ENCODE measurements around the gene MYOZ3. TPM values are rescaled to one million over a fixed set of nuclear protein-coding genes. Genes with fewer than 3 reads are reported as not detected.

MYOZ3 gene
- total and polyA plus RNA-seq, 2 of the 8 experiments (the other 6 are each of a cell fraction or from before 2014, with no cell fraction given): 9.6 to 19.1 TPM

DNA sequence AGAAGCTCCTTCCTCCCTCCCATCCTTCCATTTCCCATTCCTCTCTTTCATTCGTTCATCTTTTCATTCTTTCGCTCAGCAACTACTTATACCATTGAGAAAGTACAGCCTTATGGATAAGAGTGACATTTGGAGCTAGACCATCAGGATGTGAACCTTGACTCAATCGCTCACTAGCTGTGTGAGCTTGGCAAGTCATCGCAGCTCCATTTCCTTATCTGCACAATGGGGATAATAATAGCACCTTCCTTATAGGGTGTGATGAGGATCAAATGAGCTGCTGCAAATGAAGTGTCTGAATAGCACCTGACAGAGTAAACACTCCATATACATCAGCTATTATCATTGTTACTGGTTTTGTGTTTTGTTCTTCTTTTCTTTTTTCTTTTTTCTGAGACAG lies 48.6 kb upstream of the MYOZ3 start:
- H3K4me3 ChIP-seq (ENCODE audit: extremely low read depth in 1 of 4, insufficient read depth in 2 of 4, low read depth in 3 of 4, low read length in 4 of 4): no peak overlapping the region
- H2AFZ ChIP-seq (ENCODE audit: low read length): no peak overlapping the region
- no peak for FAIRE-seq
- no peaks in the 10 kb centered on the region for H3K79me2 ChIP-seq (ENCODE audit: control insufficient read depth in 1 of 2, insufficient read depth in 2 of 2, low read length in 2 of 2)
- no peak overlapping the region for H3K14ac ChIP-seq (ENCODE audit: insufficient read length)
- H3K79me1 ChIP-seq (ENCODE audit: low read depth, low read length): no peaks in the 10 kb centered on the region
- H3K56ac ChIP-seq (replicated peaks; ENCODE audit: insufficient read length, low read depth, low read length): no peak overlapping the region
- no peak overlapping the region for H3K27ac ChIP-seq (ENCODE audit: low read depth, low read length)
- no peak for DNase-seq (ENCODE audit: low read depth in 1 of 2, low spot score in 2 of 2)
- WGBS, 2 experiments (ENCODE audit: extremely low coverage in 1 of 2, insufficient coverage in 1 of 2, insufficient read length in 1 of 2, insufficient replicate concordance in 2 of 2, low coverage in 1 of 2, low lambda C conversion rate in 2 of 2, missing lambda C conversion rate in 1 of 2): 90% methylated on average over 4 of the region's 4 CpGs; no CpG with 5 or more reads in 1 of the 2 experiments
- H3K27me3 ChIP-seq (replicated peaks in 1 of 4; ENCODE audit: control insufficient read depth in 3 of 4, extremely low read depth in 1 of 4, insufficient read depth in 3 of 4, low read length in 3 of 4): no peaks in the 10 kb centered on the region
- no peak overlapping the region for H4K8ac ChIP-seq (ENCODE audit: extremely low read depth, insufficient read depth, low read length)
- no peak overlapping the region for H3K4me2 ChIP-seq (ENCODE audit: insufficient read depth in 1 of 2, low read depth in 2 of 2, low read length in 2 of 2)
- H3K18ac ChIP-seq (ENCODE audit: extremely low read depth, low read length): no peak overlapping the region
- H3K9me3 ChIP-seq (ENCODE audit: insufficient read depth in 2 of 2, low read depth in 1 of 2, low read length in 1 of 2): no peaks in the 10 kb centered on the region
- H3K23me2 ChIP-seq (ENCODE audit: low read depth, low read length): no peaks in the 10 kb centered on the region; the same call in 1 of the 2 replicates
- POLR2A ChIA-PET (ENCODE audit: partially characterized antibody): interaction anchor here (1.0 to 1.4 kb wide), 4 partner anchors 48 to 162 kb away, joined by 3 to 4 read pairs (median 4); partner anchors contain the start of gene MYOZ3
- H2BK20ac ChIP-seq (ENCODE audit: low read length): no peak overlapping the region
- H4K91ac ChIP-seq (replicated peaks; ENCODE audit: insufficient read length, low read length): no peak overlapping the region
- no peaks in the 10 kb centered on the region for H4K20me1 ChIP-seq (replicated peaks in 1 of 2; ENCODE audit: control insufficient read depth in 1 of 2, insufficient read depth in 2 of 2, low read length in 2 of 2)
- no peak overlapping the region for H3K9ac ChIP-seq (replicated peaks in 1 of 4; ENCODE audit: extremely low read depth in 1 of 4, low read depth in 3 of 4, low read length in 3 of 4)
- no peak overlapping the region for H3K4ac ChIP-seq (replicated peaks; ENCODE audit: insufficient read length, low read depth, low read length)
- H3K23ac ChIP-seq (ENCODE audit: insufficient read length): no peak overlapping the region
- H2BK15ac ChIP-seq (ENCODE audit: low read length): no peak overlapping the region
- peaks cover 0 to 11% (median 6%) of the 10 kb centered on the region in 4 experiments; a peak in 3 of 7 replicates for H3K4me1 ChIP-seq (replicated peaks in 1 of 4; ENCODE audit: control insufficient read depth in 3 of 4, insufficient read depth in 4 of 4, low read length in 3 of 4)
- H2BK120ac ChIP-seq (replicated peaks; ENCODE audit: low read depth, low read length): no peak overlapping the region
- no peaks in the 10 kb centered on the region for H3K36me3 ChIP-seq (ENCODE audit: control insufficient read depth in 2 of 4, insufficient read depth in 4 of 4, low read length in 3 of 4)
- H2AK5ac ChIP-seq (ENCODE audit: low read depth, low read length): no peak overlapping the region
- CTCF ChIA-PET (ENCODE audit: partially characterized antibody): interaction anchor here (0.6 to 8.6 kb wide), 15 partner anchors 9 to 153 kb away, joined by 3 to 72 read pairs (median 4); no protein-coding TSS in a partner anchor
- no peak overlapping the region for H4K5ac ChIP-seq (ENCODE audit: insufficient read length, low read depth, low read length)
- no peak overlapping the region for H2BK5ac ChIP-seq (ENCODE audit: low read depth, low read length)
- no peak overlapping the region for H2BK12ac ChIP-seq (ENCODE audit: low read depth, low read length)
- no peak for TF ChIP-seq KDM4A (IDR thresholded peaks at IDR 0.05; ENCODE audit: low read depth, low read length, severe bottlenecking)
- no peak for TF ChIP-seq BCL11A (IDR thresholded peaks at IDR 0.05; ENCODE audit: low read depth in 2 of 2, low read length in 2 of 2)
